Ishikawa (cell line): ENCODE measurements around the gene HSFX3.

Experiments
- CEBPB ChIP-seq: IDR thresholded peaks from 2 replicates; pipeline ENCODE4 v1.6.1; 2012
- CREB1 ChIP-seq: IDR thresholded peaks from 2 replicates; pipeline ENCODE4 v1.6.1; 2012; ENCODE audit warnings: low read depth
- EGR1 ChIP-seq: IDR thresholded peaks from 2 replicates; pipeline ENCODE4 v1.6.1; 2012
- EP300 ChIP-seq: IDR thresholded peaks from 2 replicates; pipeline ENCODE4 v1.6.1; 2012; ENCODE audit warnings: borderline replicate concordance
- FOXM1 ChIP-seq: IDR thresholded peaks from 2 replicates; pipeline ENCODE4 v1.6.1; 2012; ENCODE audit warnings: low read depth, borderline replicate concordance
- MAX ChIP-seq: IDR thresholded peaks from 2 replicates; pipeline ENCODE4 v1.6.1; 2012
- NFIC ChIP-seq: IDR thresholded peaks from 2 replicates; pipeline ENCODE4 v1.6.1; 2012
- RAD21 ChIP-seq: IDR thresholded peaks from 2 replicates; pipeline ENCODE4 v1.6.1; 2012; ENCODE audit warnings: low read depth
- REST ChIP-seq: IDR thresholded peaks from 2 replicates; pipeline ENCODE4 v1.6.1; 2012; ENCODE audit warnings: low read depth, mild to moderate bottlenecking
- TAF1 ChIP-seq: IDR thresholded peaks from 2 replicates; pipeline ENCODE4 v1.6.1; 2012; ENCODE audit warnings: low read depth, mild to moderate bottlenecking
- TCF12 ChIP-seq: IDR thresholded peaks from 2 replicates; pipeline ENCODE4 v1.6.1; 2012; ENCODE audit warnings: low read depth
- TEAD4 ChIP-seq: IDR thresholded peaks from 2 replicates; pipeline ENCODE4 v1.6.1; 2012
- USF1 ChIP-seq: IDR thresholded peaks from 2 replicates; pipeline ENCODE4 v1.6.1; 2012
- YY1 ChIP-seq: IDR thresholded peaks from 2 replicates; pipeline ENCODE4 v1.6.1; 2012; ENCODE audit warnings: low read depth
- ZBTB7A ChIP-seq: IDR thresholded peaks from 2 replicates; pipeline ENCODE4 v1.6.1; 2012; ENCODE audit warnings: low read depth

Gene HSFX3

GRCh38 chrX:149511081-149511480 is 38.6 kb downstream of the HSFX3 start:
- TF ChIP-seq RAD21, result no peak
- TF ChIP-seq EP300, result no peak
- TF ChIP-seq YY1, result no peak
- no peak for TF ChIP-seq EGR1
- TF ChIP-seq USF1, result no peak
- no peak for TF ChIP-seq CEBPB
- TF ChIP-seq FOXM1, result no peak
- TF ChIP-seq CREB1, result no peak
- TF ChIP-seq ZBTB7A, result no peak
- no peak for TF ChIP-seq TEAD4

GRCh38 chrX:149510386-149510785 is 39.3 kb downstream of the HSFX3 start:
- TF ChIP-seq FOXM1, result no peak
- TF ChIP-seq USF1, result no peak
- no peak for TF ChIP-seq CREB1

- TF ChIP-seq YY1 (no peak), TEAD4 (no peak), FOXM1 (no peak), EGR1 (no peak)
Measured at GRCh38 chrX:149508467-149508866, 41.3 kb downstream of the HSFX3 start.

GRCh38 chrX:149506349-149506748 is 43.4 kb downstream of the HSFX3 start:
- no peak for TF ChIP-seq CREB1

GRCh38 chrX:149505671-149506070 is 44.1 kb downstream of the HSFX3 start:
- TF ChIP-seq TCF12 (no peak), EGR1 (no peak), MAX (no peak), TAF1 (no peak), USF1 (no peak), YY1 (no peak), CEBPB (no peak), REST (no peak), EP300 (no peak), ZBTB7A (no peak), NFIC (no peak), FOXM1 (no peak), RAD21 (no peak), CREB1 (no peak), TEAD4 (no peak)

- TF ChIP-seq TAF1 (no peak), MAX (0 out of 2 replicates have a peak, but pooled peaks have one; percentile 42), EP300 (no peak), FOXM1 (no peak), EGR1 (peak; percentile 78)
Measured at GRCh38 chrX:149504915-149505651, 44.6 kb downstream of the HSFX3 start, which contains the start of gene IDS. Gene IDS (minus strand): TSS chrX:149505306. CDS start chrX:149505137, 169 bp downstream.

- TF ChIP-seq CREB1 (no peak), ZBTB7A (no peak), TAF1 (no peak), NFIC (no peak), REST (no peak), TCF12 (no peak), RAD21 (no peak), MAX (no peak), TEAD4 (no peak), USF1 (no peak), YY1 (no peak), CEBPB (no peak), FOXM1 (no peak), EGR1 (no peak), EP300 (no peak)
Measured at GRCh38 chrX:149504226-149504914, 45.4 kb downstream of the HSFX3 start.
